GM12892 (cell line): ENCODE data around the gene ARHGAP21.

Experiments
- POLR2A ChIP-seq: IDR thresholded peaks from 2 replicates; pipeline ENCODE4 v1.6.1; 2011; ENCODE audit warnings: low read depth, low read length, control low read depth
- POLR2AphosphoS5 ChIP-seq: IDR thresholded peaks from 2 replicates; pipeline ENCODE4 v1.6.1; 2011; ENCODE audit warnings: low read depth, low read length, control low read depth
- TAF1 ChIP-seq: IDR thresholded peaks from 2 replicates; pipeline ENCODE4 v1.6.1; 2011; ENCODE audit warnings: low read depth, mild to moderate bottlenecking, control low read depth, low read length, borderline replicate concordance

DNA sequence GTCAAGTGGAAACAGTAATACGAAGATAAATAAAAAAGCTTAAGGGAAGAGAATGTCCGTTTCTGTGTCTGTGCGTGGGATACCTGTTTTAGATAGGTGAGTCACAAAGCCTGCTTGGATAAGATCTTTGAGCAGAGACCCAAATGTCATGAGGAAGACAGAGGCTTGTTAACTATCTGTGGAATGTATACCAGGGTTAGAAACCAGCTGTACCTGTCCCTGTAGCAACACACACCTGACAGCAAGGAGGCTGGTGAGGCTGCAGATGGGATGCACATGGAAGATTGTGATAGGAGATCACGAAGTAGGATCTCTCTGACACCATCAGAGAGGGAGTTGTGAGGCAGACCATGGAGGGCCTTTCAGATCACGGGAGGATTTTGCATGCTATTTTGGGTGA is 105.3 kb downstream of the ARHGAP21 start:
- TF ChIP-seq TAF1 (no peak), POLR2A (no peak), POLR2AphosphoS5 (no peak)
